OCI-LY3 (cell line): Measurements from ENCODE around the gene CUX1.

ENCODE experiments used
- EZH2phosphoT487 ChIP-seq: fragments of 200-600 bp; shearing (Covaris generic); IDR thresholded peaks from 2 replicates; pipeline ENCODE4 v1.6.1; 2018; ENCODE audit warnings: antibody characterized with exemption, mixed run types, low read depth
- TF ChIP-seq, protein P1 (sequence below): fragments of 200-600, 300-600 bp; sonication (generic); IDR thresholded peaks from 2 replicates; pipeline ENCODE4 v1.5.1; 2014; ENCODE audit warnings: antibody characterized with exemption, low read length, low read depth

- TF ChIP-seq, protein P1, sequence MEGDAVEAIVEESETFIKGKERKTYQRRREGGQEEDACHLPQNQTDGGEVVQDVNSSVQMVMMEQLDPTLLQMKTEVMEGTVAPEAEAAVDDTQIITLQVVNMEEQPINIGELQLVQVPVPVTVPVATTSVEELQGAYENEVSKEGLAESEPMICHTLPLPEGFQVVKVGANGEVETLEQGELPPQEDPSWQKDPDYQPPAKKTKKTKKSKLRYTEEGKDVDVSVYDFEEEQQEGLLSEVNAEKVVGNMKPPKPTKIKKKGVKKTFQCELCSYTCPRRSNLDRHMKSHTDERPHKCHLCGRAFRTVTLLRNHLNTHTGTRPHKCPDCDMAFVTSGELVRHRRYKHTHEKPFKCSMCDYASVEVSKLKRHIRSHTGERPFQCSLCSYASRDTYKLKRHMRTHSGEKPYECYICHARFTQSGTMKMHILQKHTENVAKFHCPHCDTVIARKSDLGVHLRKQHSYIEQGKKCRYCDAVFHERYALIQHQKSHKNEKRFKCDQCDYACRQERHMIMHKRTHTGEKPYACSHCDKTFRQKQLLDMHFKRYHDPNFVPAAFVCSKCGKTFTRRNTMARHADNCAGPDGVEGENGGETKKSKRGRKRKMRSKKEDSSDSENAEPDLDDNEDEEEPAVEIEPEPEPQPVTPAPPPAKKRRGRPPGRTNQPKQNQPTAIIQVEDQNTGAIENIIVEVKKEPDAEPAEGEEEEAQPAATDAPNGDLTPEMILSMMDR = no peak
- TF ChIP-seq EZH2phosphoT487 = no peak
Observed at GRCh38 chr7:102106625-102107024, 289.2 kb downstream of the CUX1 start.
